GM12878 (cell line): Measurements from ENCODE around the gene HBA1. TPM values are rescaled to one million over a fixed set of nuclear protein-coding genes. Genes with fewer than 3 reads are reported as not detected.

ENCODE experiments used
- ATAC-seq: fragments of 200-7000 bp; cut with Tn5 transposase; 3 replicates; pipeline ENCODE4 v1.9.1; 2020; ENCODE audit warnings: mild to moderate bottlenecking, moderate library complexity
- BruUV-seq: library from RNA; stranded (reverse); fragments of 400-500 nt; replicated peaks from 2 replicates; lab custom pipeline; 2021; lab: Mats Ljungman, UMichigan
- CTCF ChIA-PET: fragments of 300-600 bp; sonication (Branson Sonifier 250); formaldehyde crosslinking; extraction: SDS; loops from one replicate; lab custom pipeline; 2021; ENCODE audit warnings: inconsistent platforms; lab: Yijun Ruan, JAX
- POLR2A ChIA-PET: fragments of 350-600 bp; formaldehyde crosslinking; extraction: SDS; loops from one replicate; lab custom pipeline; 2021; ENCODE audit warnings: inconsistent platforms; lab: Charles Lee
- RAD21 ChIA-PET: fragments of 300-600 bp; sonication (Branson Sonifier 250); formaldehyde crosslinking; loops from one replicate; lab custom pipeline; 2023; ENCODE audit warnings: antibody characterized with exemption; ENCODE audit not compliant: unreplicated experiment; lab: Charles Lee
- SMC1A ChIA-PET: fragments of 300-600 bp; sonication (Branson Sonifier 250); formaldehyde crosslinking; loops from one replicate; lab custom pipeline; 2023; ENCODE audit not compliant: unreplicated experiment, uncharacterized antibody; lab: Charles Lee
- DNase-seq: peaks from one replicate; pipeline ENCODE4 v3.0.0-alpha.2; 2011; ENCODE audit warnings: low read depth, low spot score
- FAIRE-seq: peaks from 3 replicates; lab custom pipeline; 2011; peaks lifted over from hg19 to GRCh38; lab: Jason Lieb, UNC
- H2AFZ ChIP-seq: 2 replicates; pipeline ENCODE4 v1.6.0; 2011; ENCODE audit warnings: low read depth, low read length, control low read depth; ENCODE audit not compliant: control insufficient read depth
- H3K27ac ChIP-seq: 2 replicates; pipeline ENCODE4 v1.5.1; 2011; ENCODE audit warnings: control low read depth; ENCODE audit not compliant: control insufficient read depth, insufficient read depth
- H3K27me3 ChIP-seq, 2 experiments: replicated peaks in 1 of 2; 2 replicates each; pipeline versions ENCODE4 v1.6.0 to v1.6.1; 2011; ENCODE audit warnings: low read length in 1 of 2; ENCODE audit not compliant: control insufficient read depth in 2 of 2, insufficient read depth in 2 of 2
- H3K36me3 ChIP-seq, 2 experiments: 2 replicates each; pipeline ENCODE4 v1.5.1; 2011; ENCODE audit warnings: low read length in 1 of 2; ENCODE audit not compliant: control insufficient read depth in 2 of 2, insufficient read depth in 2 of 2
- H3K4me1 ChIP-seq: 2 replicates; pipeline ENCODE4 v1.6.1; 2011; ENCODE audit warnings: mild to moderate bottlenecking, low read length, moderate library complexity, mixed read lengths; ENCODE audit not compliant: control insufficient read depth, insufficient read depth
- H3K4me2 ChIP-seq: 2 replicates; pipeline ENCODE4 v1.6.0; 2011; ENCODE audit warnings: control low read depth; ENCODE audit not compliant: control insufficient read depth, insufficient read depth
- H3K4me3 ChIP-seq: fragments of 200-600 bp; sonication (generic); 2 replicates; pipeline ENCODE4 v1.5.1; 2016
- H3K79me2 ChIP-seq: 2 replicates; pipeline ENCODE4 v1.6.0; 2011; ENCODE audit warnings: low read length; ENCODE audit not compliant: control insufficient read depth, insufficient read depth
- H3K9ac ChIP-seq: 2 replicates; pipeline ENCODE4 v1.8.0; 2011; ENCODE audit warnings: low read length, control low read depth, mixed read lengths; ENCODE audit not compliant: control insufficient read depth, insufficient read depth
- H3K9me3 ChIP-seq: replicated peaks from 3 replicates; pipeline ENCODE4 v1.5.1; 2011; ENCODE audit warnings: mild to moderate bottlenecking, low read length; ENCODE audit not compliant: control insufficient read depth, insufficient read depth
- H4K20me1 ChIP-seq: 2 replicates; pipeline ENCODE4 v1.6.0; 2011; ENCODE audit not compliant: control insufficient read depth, insufficient read depth
- BCL3 ChIP-seq: IDR thresholded peaks from 2 replicates; pipeline ENCODE4 v1.6.1; 2011; ENCODE audit warnings: borderline replicate concordance, low read depth, mild to moderate bottlenecking, moderate library complexity, low read length; ENCODE audit not compliant: insufficient read depth, poor library complexity, severe bottlenecking
- CEBPB ChIP-seq, 2 experiments: fragments of 150-350 bp in 1 of 2; IDR thresholded peaks; 2 replicates each; pipeline ENCODE4 v1.6.1; 2012 to 2014; ENCODE audit warnings: low read depth in 2 of 2, low read length in 2 of 2, borderline replicate concordance in 1 of 2, inconsistent platforms in 1 of 2
- NFYB ChIP-seq: IDR thresholded peaks from 2 replicates; pipeline ENCODE4 v1.6.1; 2011; ENCODE audit warnings: low read depth, mild to moderate bottlenecking, low read length, improper control_type of control experiment, moderate library complexity; ENCODE audit not compliant: insufficient read depth
- RB1 ChIP-seq: fragments of 450-650 bp; formaldehyde crosslinking; IDR thresholded peaks from 2 replicates; pipeline ENCODE4 v1.6.1; 2017; ENCODE audit warnings: mild to moderate bottlenecking, borderline replicate concordance
- RFX5 ChIP-seq: IDR thresholded peaks from 2 replicates; pipeline ENCODE4 v1.6.1; 2011; ENCODE audit warnings: low read depth, low read length, improper control_type of control experiment
- SRF ChIP-seq, 2 experiments: IDR thresholded peaks; 2 replicates each; pipeline ENCODE4 v1.6.1; 2011; ENCODE audit warnings: low read depth in 2 of 2, low read length in 2 of 2, mild to moderate bottlenecking in 1 of 2, moderate library complexity in 1 of 2
- YY1 ChIP-seq: IDR thresholded peaks from 2 replicates; pipeline ENCODE4 v1.6.1; 2011; ENCODE audit warnings: low read depth, mild to moderate bottlenecking, low read length
- WGBS: methylation state at CpG from one replicate; pipeline ENCODE4 v1.1.6; 2016; ENCODE audit warnings: low lambda C conversion rate; ENCODE audit not compliant: insufficient replicate concordance, insufficient coverage; ENCODE audit errors: missing lambda C conversion rate; 5-methylcytosine and 5-hydroxymethylcytosine counted together
- in situ Hi-C: fragments of 300-500 bp; cut with MboI; formaldehyde crosslinking; loops from 9 replicates; pipeline ENCODE4 v1.14.3; 2018; ENCODE audit warnings: mixed read lengths
- intact Hi-C: fragments of 100-400 bp; cut with micrococcal nuclease; formaldehyde crosslinking; loops from one replicate; pipeline ENCODE4 v1.14.2; 2022; ENCODE audit not compliant: unreplicated experiment
- polyA plus RNA-seq, 11 experiments: library from polyadenylated mRNA; depleted of rRNA in 4 of 11; unstranded in 6 of 11; stranded (reverse) in 5 of 11; fragments of >200 nt; fragmentation: Nextera tagmentation in 4 of 11; fragmentation: Illumina TruSeq in 1 of 11; extraction: Ambion mirVana in 4 of 11; extraction: Trizol in 1 of 11; gene quantifications; 1 replicate in 1 of 11; 2 replicates in 10 of 11; pipeline versions ENCODE4 v1.2.1 to v1.2.3, GENCODE V29; 2011 to 2016; ENCODE audit warnings: inconsistent platforms in 2 of 11, missing spikeins in 2 of 11, low read depth in 1 of 11
- total RNA-seq, 4 experiments: library from RNA; depleted of rRNA in 3 of 4; stranded (reverse); fragments of >200 nt in 3 of 4; fragmentation: Illumina TruSeq in 1 of 4; extraction: Trizol in 1 of 4; gene quantifications; 2 replicates each; pipeline versions ENCODE4 v1.2.1 to v1.2.3, GENCODE V29; 2013 to 2021
- TF ChIP-seq, protein P1 (sequence below): IDR thresholded peaks from 2 replicates; pipeline ENCODE4 v1.6.1; 2012; ENCODE audit warnings: mild to moderate bottlenecking, low read depth, low read length
- TF ChIP-seq, protein P2 (sequence below): IDR thresholded peaks from 2 replicates; pipeline ENCODE4 v1.6.1; 2012; ENCODE audit warnings: improper control_type of control experiment, low read depth, low read length; ENCODE audit not compliant: insufficient replicate concordance

The HBA1 gene
- total and polyA plus RNA-seq, 10 of the 15 experiments (the other 5 are each of a cell fraction or from before 2014, with no cell fraction given), result 0.28 to 3.5 (median 0.83) TPM; not detected in 5

GRCh38 chr16:140175-140857 lies 36.2 kb upstream of the HBA1 start:
- in situ Hi-C loops (no loop called here), intact Hi-C loops (no loop called here)
- no TSS peak for BruUV-seq
- 69% methylated on average over 10 of the region's 10 CpGs for WGBS
- H2AFZ ChIP-seq, result no peak overlapping the region
- H3K4me1 ChIP-seq, result peaks cover 3% of the 10 kb centered on the region; the same call in 1 of the 2 replicates
- H4K20me1 ChIP-seq, result no peaks in the 10 kb centered on the region
- H3K4me3 ChIP-seq, result no peak overlapping the region
- CTCF ChIA-PET, result no interaction called here
- FAIRE-seq (peak; percentile 49), DNase-seq (no peak), ATAC-seq (no peak)
- no peaks in the 10 kb centered on the region for H3K27me3 ChIP-seq
- H3K79me2 ChIP-seq, result peaks cover 17% of the 10 kb centered on the region
- SMC1A ChIA-PET, result no interaction called here
- H3K9me3 ChIP-seq, result no peaks in the 10 kb centered on the region
- RAD21 ChIA-PET, result interaction anchor here (0.6 kb wide), 1 partner anchor 212 kb away, joined by 3 read pairs; the partner anchor contains the start of gene AXIN1
- no peak overlapping the region for H3K27ac ChIP-seq
- TF ChIP-seq, protein P1, sequence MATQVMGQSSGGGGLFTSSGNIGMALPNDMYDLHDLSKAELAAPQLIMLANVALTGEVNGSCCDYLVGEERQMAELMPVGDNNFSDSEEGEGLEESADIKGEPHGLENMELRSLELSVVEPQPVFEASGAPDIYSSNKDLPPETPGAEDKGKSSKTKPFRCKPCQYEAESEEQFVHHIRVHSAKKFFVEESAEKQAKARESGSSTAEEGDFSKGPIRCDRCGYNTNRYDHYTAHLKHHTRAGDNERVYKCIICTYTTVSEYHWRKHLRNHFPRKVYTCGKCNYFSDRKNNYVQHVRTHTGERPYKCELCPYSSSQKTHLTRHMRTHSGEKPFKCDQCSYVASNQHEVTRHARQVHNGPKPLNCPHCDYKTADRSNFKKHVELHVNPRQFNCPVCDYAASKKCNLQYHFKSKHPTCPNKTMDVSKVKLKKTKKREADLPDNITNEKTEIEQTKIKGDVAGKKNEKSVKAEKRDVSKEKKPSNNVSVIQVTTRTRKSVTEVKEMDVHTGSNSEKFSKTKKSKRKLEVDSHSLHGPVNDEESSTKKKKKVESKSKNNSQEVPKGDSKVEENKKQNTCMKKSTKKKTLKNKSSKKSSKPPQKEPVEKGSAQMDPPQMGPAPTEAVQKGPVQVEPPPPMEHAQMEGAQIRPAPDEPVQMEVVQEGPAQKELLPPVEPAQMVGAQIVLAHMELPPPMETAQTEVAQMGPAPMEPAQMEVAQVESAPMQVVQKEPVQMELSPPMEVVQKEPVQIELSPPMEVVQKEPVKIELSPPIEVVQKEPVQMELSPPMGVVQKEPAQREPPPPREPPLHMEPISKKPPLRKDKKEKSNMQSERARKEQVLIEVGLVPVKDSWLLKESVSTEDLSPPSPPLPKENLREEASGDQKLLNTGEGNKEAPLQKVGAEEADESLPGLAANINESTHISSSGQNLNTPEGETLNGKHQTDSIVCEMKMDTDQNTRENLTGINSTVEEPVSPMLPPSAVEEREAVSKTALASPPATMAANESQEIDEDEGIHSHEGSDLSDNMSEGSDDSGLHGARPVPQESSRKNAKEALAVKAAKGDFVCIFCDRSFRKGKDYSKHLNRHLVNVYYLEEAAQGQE, result no peak
- TF ChIP-seq, protein P2, sequence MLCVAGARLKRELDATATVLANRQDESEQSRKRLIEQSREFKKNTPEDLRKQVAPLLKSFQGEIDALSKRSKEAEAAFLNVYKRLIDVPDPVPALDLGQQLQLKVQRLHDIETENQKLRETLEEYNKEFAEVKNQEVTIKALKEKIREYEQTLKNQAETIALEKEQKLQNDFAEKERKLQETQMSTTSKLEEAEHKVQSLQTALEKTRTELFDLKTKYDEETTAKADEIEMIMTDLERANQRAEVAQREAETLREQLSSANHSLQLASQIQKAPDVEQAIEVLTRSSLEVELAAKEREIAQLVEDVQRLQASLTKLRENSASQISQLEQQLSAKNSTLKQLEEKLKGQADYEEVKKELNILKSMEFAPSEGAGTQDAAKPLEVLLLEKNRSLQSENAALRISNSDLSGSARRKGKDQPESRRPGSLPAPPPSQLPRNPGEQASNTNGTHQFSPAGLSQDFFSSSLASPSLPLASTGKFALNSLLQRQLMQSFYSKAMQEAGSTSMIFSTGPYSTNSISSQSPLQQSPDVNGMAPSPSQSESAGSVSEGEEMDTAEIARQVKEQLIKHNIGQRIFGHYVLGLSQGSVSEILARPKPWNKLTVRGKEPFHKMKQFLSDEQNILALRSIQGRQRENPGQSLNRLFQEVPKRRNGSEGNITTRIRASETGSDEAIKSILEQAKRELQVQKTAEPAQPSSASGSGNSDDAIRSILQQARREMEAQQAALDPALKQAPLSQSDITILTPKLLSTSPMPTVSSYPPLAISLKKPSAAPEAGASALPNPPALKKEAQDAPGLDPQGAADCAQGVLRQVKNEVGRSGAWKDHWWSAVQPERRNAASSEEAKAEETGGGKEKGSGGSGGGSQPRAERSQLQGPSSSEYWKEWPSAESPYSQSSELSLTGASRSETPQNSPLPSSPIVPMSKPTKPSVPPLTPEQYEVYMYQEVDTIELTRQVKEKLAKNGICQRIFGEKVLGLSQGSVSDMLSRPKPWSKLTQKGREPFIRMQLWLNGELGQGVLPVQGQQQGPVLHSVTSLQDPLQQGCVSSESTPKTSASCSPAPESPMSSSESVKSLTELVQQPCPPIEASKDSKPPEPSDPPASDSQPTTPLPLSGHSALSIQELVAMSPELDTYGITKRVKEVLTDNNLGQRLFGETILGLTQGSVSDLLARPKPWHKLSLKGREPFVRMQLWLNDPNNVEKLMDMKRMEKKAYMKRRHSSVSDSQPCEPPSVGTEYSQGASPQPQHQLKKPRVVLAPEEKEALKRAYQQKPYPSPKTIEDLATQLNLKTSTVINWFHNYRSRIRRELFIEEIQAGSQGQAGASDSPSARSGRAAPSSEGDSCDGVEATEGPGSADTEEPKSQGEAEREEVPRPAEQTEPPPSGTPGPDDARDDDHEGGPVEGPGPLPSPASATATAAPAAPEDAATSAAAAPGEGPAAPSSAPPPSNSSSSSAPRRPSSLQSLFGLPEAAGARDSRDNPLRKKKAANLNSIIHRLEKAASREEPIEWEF, result no peak
- TF ChIP-seq NFYB (no peak), YY1 (no peak), RFX5 (no peak), RB1 (no peak), BCL3 (no peak), SRF (IDR thresholded peaks at IDR 0.05; ENCODE audit: low read depth in 2 of 2, low read length in 2 of 2) (no peak), CEBPB (IDR thresholded peaks at IDR 0.05; ENCODE audit: borderline replicate concordance in 1 of 2, low read depth in 2 of 2, low read length in 2 of 2) (no peak)
- POLR2A ChIA-PET, result no interaction called here
- no peak overlapping the region for H3K9ac ChIP-seq
- no peak overlapping the region for H3K4me2 ChIP-seq
- H3K36me3 ChIP-seq, result no peaks in the 10 kb centered on the region
